BLaER1 (cell line): ENCODE measurements around the gene IL22.

Experiments
- H3K27ac ChIP-seq: shearing (Covaris generic); formaldehyde crosslinking; 2 replicates; pipeline ENCODE4 v1.8.1; 2022
- H3K27me3 ChIP-seq: shearing (Covaris generic); formaldehyde crosslinking; 2 replicates; pipeline ENCODE4 v1.8.1; 2022
- H3K36me3 ChIP-seq: shearing (Covaris generic); formaldehyde crosslinking; 2 replicates; pipeline ENCODE4 v1.8.1; 2022
- H3K4me1 ChIP-seq: shearing (Covaris generic); formaldehyde crosslinking; 2 replicates; pipeline ENCODE4 v1.8.1; 2022
- H3K4me2 ChIP-seq: shearing (Covaris generic); formaldehyde crosslinking; 2 replicates; pipeline ENCODE4 v1.8.1; 2022
- H3K4me3 ChIP-seq: shearing (Covaris generic); formaldehyde crosslinking; 2 replicates; pipeline ENCODE4 v1.8.1; 2022
- H3K9ac ChIP-seq: shearing (Covaris generic); formaldehyde crosslinking; 2 replicates; pipeline ENCODE4 v1.8.1; 2022
- H3K9me3 ChIP-seq: shearing (Covaris generic); formaldehyde crosslinking; 2 replicates; pipeline ENCODE4 v1.8.1; 2022
- H4K20me1 ChIP-seq: shearing (Covaris generic); formaldehyde crosslinking; 2 replicates; pipeline ENCODE4 v1.8.1; 2022
- Cebpa-rat ChIP-seq: shearing (Covaris generic); IDR thresholded peaks from 2 replicates; pipeline ENCODE4 v1.8.1; 2022

IL22 gene

DNA sequence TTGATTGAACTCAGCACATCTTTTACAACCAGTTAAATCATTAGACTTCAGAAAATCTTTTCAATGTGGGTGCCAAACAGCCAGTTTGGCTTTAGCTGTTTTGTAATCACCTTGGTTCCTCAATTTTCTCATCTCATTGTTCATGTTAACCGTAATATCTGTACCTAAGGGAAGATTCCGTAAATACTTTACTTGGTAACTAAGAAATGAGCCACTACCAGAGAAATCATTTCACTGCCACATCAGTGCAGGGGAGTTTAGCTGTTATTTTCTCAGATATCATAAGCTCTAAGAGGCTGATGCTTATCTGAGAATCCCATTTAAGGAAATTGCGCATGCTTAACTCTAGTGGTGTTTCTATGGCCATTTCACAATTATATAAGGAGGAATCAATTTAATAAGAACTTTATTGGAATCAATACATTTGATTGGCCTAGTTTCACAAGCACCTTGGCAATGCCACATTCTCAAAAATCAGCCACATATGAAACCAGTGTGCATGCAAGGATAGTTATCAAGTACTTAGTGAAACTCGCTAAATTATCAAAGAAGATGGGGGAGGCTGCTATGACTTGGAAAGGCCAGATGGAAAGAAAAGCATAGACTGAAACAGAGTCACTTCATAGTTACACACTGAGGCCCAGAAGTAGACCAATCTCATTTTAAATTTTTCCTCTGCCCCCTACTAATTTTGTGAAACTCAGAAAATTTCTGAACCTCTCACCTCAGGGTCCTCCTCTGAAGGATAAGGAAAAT lies 28.1 kb upstream of the IL22 start:
- Histone ChIP-seq H3K4me1 (no peaks in the 10 kb centered on the region), H3K27me3 (no peaks in the 10 kb centered on the region; the same call in 1 of the 2 replicates), H3K4me2 (no peak overlapping the region), H3K4me3 (no peak overlapping the region), H3K9ac (no peak overlapping the region), H3K36me3 (no peaks in the 10 kb centered on the region), H4K20me1 (no peaks in the 10 kb centered on the region), H3K9me3 (no peaks in the 10 kb centered on the region), H3K27ac (no peak overlapping the region)
- no peak for TF ChIP-seq Cebpa-rat

DNA sequence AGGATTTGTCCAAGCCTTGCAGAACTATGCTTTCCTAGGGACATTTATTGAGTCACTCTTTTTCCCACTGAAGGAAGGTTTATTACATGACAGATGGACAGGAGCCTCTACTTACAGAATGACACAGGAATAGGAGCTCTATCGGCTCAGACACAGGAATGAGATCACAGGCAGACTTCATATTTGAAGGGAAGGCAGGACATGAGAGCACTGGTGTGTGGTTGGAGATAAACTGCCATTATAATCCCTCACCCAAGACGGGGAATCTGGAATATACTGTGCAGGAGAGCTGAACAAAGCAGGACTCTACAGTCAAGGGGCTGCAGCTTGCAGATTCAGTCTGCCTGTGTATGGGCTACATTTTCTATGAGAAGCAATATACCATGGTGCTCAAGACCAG lies 26.8 kb upstream of the IL22 start:
- no peaks in the 10 kb centered on the region; the same call in 1 of the 2 replicates for H3K27me3 ChIP-seq

DNA sequence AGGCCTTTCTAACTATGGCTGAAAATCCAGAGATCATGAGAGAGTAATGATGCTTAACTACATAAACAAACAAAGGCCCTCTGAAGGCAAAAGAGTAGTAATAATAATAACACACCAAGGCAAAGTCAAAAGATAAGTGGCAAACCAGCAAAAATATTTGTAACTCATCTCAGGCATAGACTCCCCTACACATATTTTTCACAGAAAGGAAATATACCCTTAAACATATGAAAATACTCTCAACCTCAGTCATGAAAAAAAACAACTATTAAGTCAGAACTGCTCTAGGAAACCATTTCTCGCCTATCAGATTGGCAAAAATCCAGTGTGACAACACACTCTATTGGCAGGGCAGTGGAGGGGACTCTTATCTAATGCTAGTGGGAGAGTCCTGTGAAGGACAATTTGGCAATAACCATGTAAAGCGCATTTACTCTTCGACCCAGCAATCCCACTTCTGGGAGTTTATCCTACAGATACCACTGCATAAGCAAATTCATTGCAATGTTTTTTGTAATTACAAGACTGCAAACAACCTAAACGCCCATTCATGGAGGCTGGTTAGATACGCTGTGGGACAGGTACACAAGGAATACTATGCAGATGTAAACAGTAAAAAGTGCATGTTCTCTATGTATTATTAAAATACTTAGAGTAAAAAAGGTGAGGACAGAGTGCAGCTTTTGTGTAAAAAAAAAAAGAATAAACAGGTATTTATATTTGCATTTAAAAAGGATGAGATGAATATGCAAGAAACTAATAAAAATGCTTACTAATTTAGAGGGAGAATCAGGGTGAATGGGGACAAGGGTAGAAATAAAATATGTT lies 26.0 kb upstream of the IL22 start:
- H3K36me3 ChIP-seq = no peaks in the 10 kb centered on the region
- H3K4me3 ChIP-seq = no peak overlapping the region
- H3K4me2 ChIP-seq = no peak overlapping the region
- H4K20me1 ChIP-seq = no peaks in the 10 kb centered on the region
- TF ChIP-seq Cebpa-rat = no peak
- H3K27me3 ChIP-seq = no peaks in the 10 kb centered on the region; the same call in 1 of the 2 replicates
- no peak overlapping the region for H3K27ac ChIP-seq
- H3K9ac ChIP-seq = no peak overlapping the region
- no peaks in the 10 kb centered on the region for H3K4me1 ChIP-seq
- no peaks in the 10 kb centered on the region for H3K9me3 ChIP-seq

More for the DNA sequence above, 26.8 kb upstream of the IL22 start:
- no peak overlapping the region for H3K9ac ChIP-seq
- TF ChIP-seq Cebpa-rat = no peak
- no peaks in the 10 kb centered on the region for H3K4me1 ChIP-seq
- no peak overlapping the region for H3K4me3 ChIP-seq
- no peak overlapping the region for H3K27ac ChIP-seq
- H3K36me3 ChIP-seq = no peaks in the 10 kb centered on the region
- no peaks in the 10 kb centered on the region for H3K9me3 ChIP-seq
- H4K20me1 ChIP-seq = no peaks in the 10 kb centered on the region
- no peak overlapping the region for H3K4me2 ChIP-seq

DNA sequence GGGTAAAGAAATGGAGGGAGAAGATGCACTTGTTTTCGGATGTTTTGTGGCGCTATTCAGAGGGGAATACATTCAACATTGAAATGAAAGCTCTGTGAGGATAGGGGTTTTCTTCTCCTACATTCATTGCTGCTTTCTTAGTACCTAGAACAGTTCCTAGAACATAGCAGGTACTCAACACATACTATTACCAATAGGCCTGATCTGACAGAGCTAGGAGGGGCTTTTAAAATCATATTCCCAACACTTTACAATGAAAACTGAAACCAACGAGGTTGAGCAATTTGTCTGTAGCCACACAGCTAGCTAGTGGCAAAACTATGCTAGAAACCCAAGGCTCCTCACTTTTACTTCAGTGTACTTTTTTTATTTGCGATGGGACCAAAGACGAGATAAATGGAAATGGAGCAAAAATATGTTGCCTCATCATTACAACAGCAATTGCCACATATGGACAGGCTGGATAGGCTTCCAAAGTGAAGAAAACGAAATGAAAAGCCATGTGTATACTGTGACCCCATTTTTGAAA lies 23.1 kb upstream of the IL22 start:
- Histone ChIP-seq H3K9ac (no peak overlapping the region), H3K4me2 (no peak overlapping the region)
- no peak for TF ChIP-seq Cebpa-rat

DNA sequence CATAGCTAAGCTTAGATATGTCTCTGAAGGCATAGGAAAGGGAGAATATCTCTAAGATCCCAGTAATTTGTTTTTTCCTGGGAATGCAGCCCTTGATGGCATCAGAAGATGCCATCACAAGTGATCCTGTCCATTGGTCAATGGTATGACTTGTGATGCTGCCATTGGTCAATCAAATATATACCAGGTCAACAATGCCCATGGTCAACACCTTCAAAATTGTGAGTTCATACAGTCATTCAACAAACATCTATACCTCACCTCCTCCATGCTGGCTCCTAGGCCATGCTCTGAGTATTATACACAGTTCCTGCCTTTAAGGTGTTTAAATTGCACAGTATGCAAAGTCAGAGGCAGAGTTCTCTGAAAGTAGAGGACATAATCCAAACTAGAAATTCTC lies 19.3 kb upstream of the IL22 start:
- no peaks in the 10 kb centered on the region for H3K9me3 ChIP-seq
- H3K4me1 ChIP-seq = no peaks in the 10 kb centered on the region
- TF ChIP-seq Cebpa-rat = no peak
- H3K36me3 ChIP-seq = no peaks in the 10 kb centered on the region
- H3K27me3 ChIP-seq = no peaks in the 10 kb centered on the region
- H3K4me3 ChIP-seq = no peak overlapping the region
- H3K4me2 ChIP-seq = no peak overlapping the region
- H3K27ac ChIP-seq = no peak overlapping the region
- H3K9ac ChIP-seq = no peak overlapping the region
- H4K20me1 ChIP-seq = no peaks in the 10 kb centered on the region

More for the DNA sequence above, 23.1 kb upstream of the IL22 start:
- no peaks in the 10 kb centered on the region; the same call in 1 of the 2 replicates for H3K27me3 ChIP-seq
- H3K36me3 ChIP-seq = no peaks in the 10 kb centered on the region
- no peaks in the 10 kb centered on the region for H3K9me3 ChIP-seq
- no peaks in the 10 kb centered on the region for H4K20me1 ChIP-seq
- H3K4me3 ChIP-seq = no peak overlapping the region
- H3K27ac ChIP-seq = no peak overlapping the region
- H3K4me1 ChIP-seq = no peaks in the 10 kb centered on the region

DNA sequence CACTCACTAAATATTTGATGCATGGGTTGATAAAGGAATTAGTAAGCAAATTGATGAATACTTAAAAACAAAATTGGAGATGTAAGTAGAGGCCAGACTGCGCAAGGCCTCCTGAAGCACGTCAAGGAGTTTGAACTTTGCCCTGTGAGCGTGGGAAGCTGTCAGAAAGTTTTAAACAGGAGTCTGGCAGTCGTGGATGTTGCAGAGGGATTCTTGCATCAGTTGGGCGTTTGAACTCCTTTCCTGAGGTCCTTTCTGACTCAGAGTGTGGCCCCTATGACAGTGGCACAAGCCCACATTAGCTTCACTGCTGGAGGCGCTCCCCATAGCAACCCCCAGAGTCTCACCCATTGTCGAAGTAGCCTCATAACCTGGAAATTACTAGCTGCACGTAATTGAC lies 17.9 kb upstream of the IL22 start:
- Histone ChIP-seq H3K4me3 (no peak overlapping the region), H3K9me3 (no peaks in the 10 kb centered on the region), H3K4me2 (no peak overlapping the region), H3K27ac (no peak overlapping the region), H3K4me1 (no peaks in the 10 kb centered on the region), H3K27me3 (no peaks in the 10 kb centered on the region), H4K20me1 (no peaks in the 10 kb centered on the region), H3K9ac (no peak overlapping the region), H3K36me3 (no peaks in the 10 kb centered on the region)
- TF ChIP-seq Cebpa-rat = no peak

DNA sequence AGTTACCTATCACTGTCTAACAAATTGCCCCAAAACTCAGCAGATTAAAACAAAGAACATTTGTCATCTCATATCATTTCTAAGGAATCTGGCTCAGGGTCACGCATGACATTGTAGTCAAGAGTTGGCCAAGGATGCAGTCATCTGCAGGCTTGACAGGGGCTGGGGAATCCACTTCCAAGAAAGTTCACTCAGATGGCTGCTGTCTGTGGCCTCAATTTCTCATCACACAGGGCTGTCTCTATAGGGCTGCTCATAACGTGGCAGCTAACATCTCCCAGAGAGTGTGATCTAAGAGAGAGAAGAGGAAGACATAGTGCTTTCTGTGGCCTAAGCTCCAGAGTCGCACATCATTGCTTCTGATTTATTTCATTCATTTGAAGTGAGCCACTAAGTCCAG lies 17.0 kb upstream of the IL22 start:
- Histone ChIP-seq H3K9ac (no peak overlapping the region), H3K4me1 (no peaks in the 10 kb centered on the region), H3K4me3 (no peak overlapping the region), H3K27ac (no peak overlapping the region), H3K4me2 (no peak overlapping the region), H4K20me1 (no peaks in the 10 kb centered on the region), H3K27me3 (no peaks in the 10 kb centered on the region), H3K9me3 (no peaks in the 10 kb centered on the region), H3K36me3 (no peaks in the 10 kb centered on the region)
- TF ChIP-seq Cebpa-rat = no peak

DNA sequence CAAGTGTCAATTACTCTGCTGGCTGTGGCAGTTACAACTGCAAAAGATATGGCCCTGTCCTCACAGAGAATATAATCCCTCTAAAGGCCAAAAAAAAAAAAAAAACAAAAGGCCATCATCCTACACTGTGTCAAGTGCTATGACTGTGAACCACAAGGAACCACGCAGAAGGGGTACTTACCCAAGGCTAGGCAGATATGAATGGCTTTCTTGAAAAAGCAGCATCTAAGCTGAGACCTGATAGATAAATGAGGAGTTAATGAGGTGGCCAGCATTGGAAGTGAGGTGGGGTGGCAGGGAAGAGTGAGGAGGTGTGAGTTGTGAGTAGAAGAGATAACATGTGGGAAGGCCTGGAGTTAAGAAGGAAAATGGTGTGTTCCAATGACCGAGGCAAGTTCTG lies 16.4 kb upstream of the IL22 start:
- Histone ChIP-seq H3K4me1 (no peaks in the 10 kb centered on the region), H3K9me3 (no peaks in the 10 kb centered on the region), H3K27me3 (no peaks in the 10 kb centered on the region), H3K4me3 (no peak overlapping the region), H3K27ac (no peak overlapping the region), H3K9ac (no peak overlapping the region), H3K4me2 (no peak overlapping the region), H3K36me3 (no peaks in the 10 kb centered on the region), H4K20me1 (no peaks in the 10 kb centered on the region)
- no peak for TF ChIP-seq Cebpa-rat

DNA sequence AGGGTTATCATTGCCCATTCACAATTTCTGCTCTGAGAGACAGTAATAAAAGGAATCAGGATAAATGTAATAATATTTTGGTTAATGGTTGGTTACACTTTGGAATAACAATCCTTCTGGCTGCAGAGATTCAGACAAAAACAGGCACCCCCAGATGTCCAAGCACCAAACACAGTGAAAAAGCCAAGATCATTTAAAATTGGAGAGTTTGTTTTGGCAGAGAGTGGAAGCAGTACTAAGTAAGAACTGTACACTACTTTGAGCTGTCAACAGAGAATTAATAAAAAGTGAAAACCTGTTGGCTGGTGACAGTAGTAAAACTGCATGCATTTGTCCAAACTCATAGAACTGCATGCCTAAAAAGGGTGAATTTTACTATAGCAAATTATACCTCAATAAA lies 15.6 kb upstream of the IL22 start:
- no peaks in the 10 kb centered on the region for H3K36me3 ChIP-seq
- no peak overlapping the region for H3K4me2 ChIP-seq
- H3K9me3 ChIP-seq = no peaks in the 10 kb centered on the region
- H3K4me3 ChIP-seq = no peak overlapping the region
- H3K4me1 ChIP-seq = no peaks in the 10 kb centered on the region
- TF ChIP-seq Cebpa-rat = no peak
- H3K27ac ChIP-seq = no peak overlapping the region
- H3K27me3 ChIP-seq = no peaks in the 10 kb centered on the region
- no peak overlapping the region for H3K9ac ChIP-seq
- no peaks in the 10 kb centered on the region for H4K20me1 ChIP-seq

DNA sequence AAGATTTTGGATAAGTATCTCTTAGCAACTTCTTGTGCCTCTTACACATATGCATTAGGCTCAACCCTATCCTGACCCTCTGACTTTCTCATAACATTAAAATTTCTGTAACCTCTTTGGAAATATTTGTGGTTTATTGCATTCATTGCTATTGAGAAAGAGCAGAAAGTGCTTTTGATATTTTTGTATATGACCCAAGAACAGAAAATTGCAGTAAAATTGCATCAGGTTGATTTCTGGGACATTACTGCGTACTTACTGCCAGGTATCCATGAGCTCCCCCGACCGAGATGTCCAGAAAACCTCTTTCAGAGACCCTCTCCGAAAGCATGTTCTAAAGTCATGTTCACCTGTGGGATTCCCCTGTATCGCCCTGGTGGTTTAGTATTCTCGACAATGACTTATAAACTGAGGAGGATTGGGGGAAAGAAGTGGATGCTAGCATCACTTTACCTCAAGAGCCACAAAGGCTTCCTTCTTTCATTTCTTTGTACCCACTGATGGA lies 14.5 kb upstream of the IL22 start:
- Histone ChIP-seq H3K4me2 (no peak overlapping the region), H3K27ac (no peak overlapping the region), H3K9me3 (no peaks in the 10 kb centered on the region), H3K9ac (no peak overlapping the region), H3K27me3 (no peaks in the 10 kb centered on the region), H3K4me3 (no peak overlapping the region), H3K36me3 (no peaks in the 10 kb centered on the region), H3K4me1 (no peaks in the 10 kb centered on the region), H4K20me1 (no peaks in the 10 kb centered on the region)
- no peak for TF ChIP-seq Cebpa-rat
